GM23338 (cell line): ENCODE measurements around the gene ZNF189. TPM values are rescaled to one million over a fixed set of nuclear protein-coding genes. Genes with fewer than 3 reads are reported as not detected.

ENCODE experiments used
- ATAC-seq: fragments of 200-7000 bp; cut with Tn5 transposase; 3 replicates; pipeline ENCODE4 v1.9.1; 2020
- DNase-seq: peaks from one replicate; pipeline ENCODE4 v3.0.0-alpha.2; 2015; ENCODE audit warnings: low spot score
- H2AFZ ChIP-seq: fragments of 200-600 bp; sonication (generic); 2 replicates; pipeline ENCODE4 v1.8.0; 2016; ENCODE audit warnings: antibody characterized with exemption, mild to moderate bottlenecking, moderate library complexity
- H3F3A ChIP-seq: fragments of 200-600 bp; sonication (generic); replicated peaks from 2 replicates; pipeline ENCODE4 v1.8.0; 2017; ENCODE audit warnings: antibody characterized with exemption, mixed run types, low read depth
- H3K27ac ChIP-seq: fragments of 200-600 bp; sonication (generic); 2 replicates; pipeline ENCODE4 v1.6.1; 2016; ENCODE audit warnings: low read depth
- H3K27me3 ChIP-seq: fragments of 200-600 bp; sonication (generic); 2 replicates; pipeline ENCODE4 v1.8.0; 2016; ENCODE audit warnings: mild to moderate bottlenecking, mixed run types, moderate library complexity; ENCODE audit not compliant: insufficient read depth
- H3K36me3 ChIP-seq: fragments of 200-600 bp; sonication (generic); 2 replicates; pipeline ENCODE4 v1.8.0; 2016; ENCODE audit warnings: mild to moderate bottlenecking; ENCODE audit not compliant: insufficient read depth
- H3K4me1 ChIP-seq: fragments of 200-600 bp; sonication (generic); 2 replicates; pipeline ENCODE4 v1.8.0; 2016; ENCODE audit warnings: mild to moderate bottlenecking, moderate library complexity; ENCODE audit not compliant: insufficient read depth
- H3K4me2 ChIP-seq: fragments of 200-600 bp; sonication (generic); 2 replicates; pipeline ENCODE4 v1.7.1; 2017; ENCODE audit warnings: mixed run types
- H3K4me3 ChIP-seq: fragments of 200-600 bp; sonication (generic); 2 replicates; pipeline ENCODE4 v1.6.1; 2016; ENCODE audit warnings: mixed run types
- H3K79me2 ChIP-seq: fragments of 200-600 bp; sonication (generic); replicated peaks from 2 replicates; pipeline ENCODE4 v1.8.0; 2017; ENCODE audit warnings: mild to moderate bottlenecking; ENCODE audit not compliant: insufficient read depth
- H3K9me2 ChIP-seq: fragments of 200-600 bp; sonication (generic); 2 replicates; pipeline ENCODE4 v1.8.0; 2017; ENCODE audit not compliant: insufficient read depth
- H4K20me1 ChIP-seq: fragments of 200-600 bp; sonication (generic); replicated peaks from 2 replicates; pipeline ENCODE4 v1.8.0; 2017; ENCODE audit warnings: mild to moderate bottlenecking; ENCODE audit not compliant: insufficient read depth
- H3K27ac Mint-ChIP-seq: 2 replicates; pipeline ENCODE4 v1.8.0; 2020; ENCODE audit warnings: inconsistent platforms, mild to moderate bottlenecking, moderate library complexity, mixed read lengths
- H3K27me3 Mint-ChIP-seq: 3 replicates; pipeline ENCODE4 v1.8.0; 2022; ENCODE audit warnings: low read depth, mild to moderate bottlenecking, moderate library complexity, mixed read lengths, inconsistent platforms; ENCODE audit not compliant: insufficient read depth, poor library complexity
- H3K36me3 Mint-ChIP-seq: 3 replicates; pipeline ENCODE4 v1.8.0; 2021; ENCODE audit warnings: low read depth, mild to moderate bottlenecking, inconsistent platforms, moderate library complexity, mixed read lengths
- H3K4me1 Mint-ChIP-seq: 3 replicates; pipeline ENCODE4 v1.8.0; 2020; ENCODE audit warnings: mild to moderate bottlenecking, inconsistent platforms, mixed read lengths
- H3K4me3 Mint-ChIP-seq: 3 replicates; pipeline ENCODE4 v1.8.0; 2021; ENCODE audit warnings: moderate library complexity, mild to moderate bottlenecking, inconsistent platforms, mixed read lengths
- H3K9me3 Mint-ChIP-seq: 3 replicates; pipeline ENCODE4 v1.8.0; 2020; ENCODE audit warnings: moderate library complexity, mild to moderate bottlenecking, inconsistent platforms, mixed read lengths
- CREB1 ChIP-seq: fragments of 250-450 bp; sonication (Bioruptor Pico); IDR thresholded peaks from 2 replicates; pipeline ENCODE4 v1.5.0; 2020; ENCODE audit warnings: low read depth, mild to moderate bottlenecking, moderate library complexity
- ETS1 ChIP-seq: IDR thresholded peaks from 2 replicates; pipeline ENCODE4 v1.6.1; 2016; ENCODE audit warnings: antibody characterized with exemption
- EZH2 ChIP-seq: fragments of 200-600 bp; sonication (generic); IDR thresholded peaks from one replicate; pipeline ENCODE4 v1.8.0; 2017; ENCODE audit warnings: antibody characterized with exemption, mild to moderate bottlenecking, low read depth; ENCODE audit not compliant: unreplicated experiment
- EZH2phosphoT487 ChIP-seq: fragments of 200-600 bp; sonication (generic); IDR thresholded peaks from one replicate; pipeline ENCODE4 v1.8.1; 2018; ENCODE audit warnings: antibody characterized with exemption; ENCODE audit not compliant: unreplicated experiment
- JUNB ChIP-seq: IDR thresholded peaks from one replicate; pipeline ENCODE4 v1.6.1; 2016; ENCODE audit warnings: antibody characterized with exemption; ENCODE audit not compliant: unreplicated experiment
- NANOG ChIP-seq: IDR thresholded peaks from 2 replicates; pipeline ENCODE4 v1.6.1; 2016; ENCODE audit warnings: antibody characterized with exemption, borderline replicate concordance
- POLR2AphosphoS5 ChIP-seq: IDR thresholded peaks from 2 replicates; pipeline ENCODE4 v1.6.1; 2016; ENCODE audit warnings: antibody characterized with exemption, low read depth
- STAT1 ChIP-seq: IDR thresholded peaks from one replicate; pipeline ENCODE4 v1.6.1; 2016; ENCODE audit warnings: antibody characterized with exemption; ENCODE audit not compliant: unreplicated experiment
- ZNF114 ChIP-seq: fragments of 250-450 bp; sonication (Bioruptor Pico); IDR thresholded peaks from 2 replicates; pipeline ENCODE4 v1.5.0; 2020; ENCODE audit warnings: mild to moderate bottlenecking, moderate library complexity
- ZNF331 ChIP-seq: fragments of 250-450 bp; sonication (Bioruptor Pico); IDR thresholded peaks from 2 replicates; pipeline ENCODE4 v1.5.0; 2020; ENCODE audit warnings: low read depth, mild to moderate bottlenecking, moderate library complexity
- polyA plus RNA-seq: library from polyadenylated mRNA; unstranded; fragments of >200 nt; fragmentation: Nextera tagmentation; extraction: Ambion mirVana; gene quantifications from 2 replicates; pipeline ENCODE4 v1.2.1, GENCODE V29; 2016
- total RNA-seq: library from RNA; depleted of rRNA; stranded (reverse); fragments of >200 nt; shearing (Covaris generic); gene quantifications from 2 replicates; pipeline ENCODE4 v1.2.3, GENCODE V29; 2014
- TF ChIP-seq, protein P1 (sequence below), 2 experiments: fragments of 200-600 bp in 1 of 2; sonication (generic) in 1 of 2; conservative IDR thresholded peaks; 2 replicates each; pipeline versions ENCODE4 v1.5.1 to v1.6.1; 2016 to 2017; ENCODE audit warnings: antibody characterized with exemption in 2 of 2, low read depth in 2 of 2, mild to moderate bottlenecking in 2 of 2, moderate library complexity in 1 of 2
- TF ChIP-seq, protein P2 (sequence below): IDR thresholded peaks from one replicate; pipeline ENCODE4 v1.6.1; 2018; ENCODE audit warnings: antibody characterized with exemption; ENCODE audit not compliant: unreplicated experiment
- TF ChIP-seq, protein P3 (sequence below): fragments of 250-450 bp; sonication (Bioruptor Pico); IDR thresholded peaks from 2 replicates; pipeline ENCODE4 v1.5.0; 2020; ENCODE audit warnings: mild to moderate bottlenecking, moderate library complexity

Gene ZNF189
- total and polyA plus RNA-seq, 2 experiments from 2014 or later, result 5.8 to 10.6 TPM

DNA sequence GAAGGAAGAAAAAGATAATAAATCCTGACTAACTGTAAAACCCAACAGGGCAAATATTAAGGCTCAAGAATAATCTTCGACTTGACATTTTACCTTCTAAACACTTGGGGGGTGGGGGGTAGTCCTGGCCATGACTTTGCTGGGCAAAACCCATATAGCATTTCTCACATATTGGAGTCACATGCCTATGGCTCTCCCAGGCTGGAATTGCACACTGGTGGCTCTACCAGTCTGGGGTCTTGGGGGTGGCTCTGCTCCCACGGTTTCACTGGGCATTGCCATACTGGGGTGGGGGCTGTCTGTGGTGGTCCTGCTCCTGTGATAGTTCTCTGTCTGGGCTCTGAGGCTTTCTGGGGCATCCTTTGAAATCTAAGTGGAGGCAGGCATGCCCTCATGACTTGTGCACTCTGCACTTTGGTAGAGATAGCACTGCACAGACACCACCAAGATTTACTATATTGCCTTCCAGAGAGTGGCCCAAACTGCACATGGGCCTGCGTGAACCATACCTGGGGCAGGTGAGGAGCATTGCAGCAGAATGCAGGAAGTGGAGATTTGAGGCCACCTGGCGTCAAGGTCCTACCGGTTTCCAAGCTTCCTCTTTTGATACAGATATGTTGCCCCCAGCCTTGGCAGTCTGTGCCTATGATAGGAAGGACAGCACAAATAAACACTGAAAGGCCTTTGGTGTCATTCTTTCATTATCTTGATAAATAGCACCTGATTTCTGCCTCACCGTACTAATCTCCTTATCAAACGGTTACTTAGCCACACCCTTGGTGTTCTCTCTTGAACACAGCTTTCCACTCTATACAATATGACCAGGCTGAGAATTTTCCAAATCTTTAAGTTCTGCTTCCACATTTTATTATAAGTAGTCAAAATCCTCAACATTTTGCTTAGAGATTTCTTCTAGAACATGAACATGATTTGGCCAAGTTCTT is 43.6 kb upstream of the ZNF189 start:
- no peaks in the 10 kb centered on the region for H3K36me3 Mint-ChIP-seq
- H3K27me3 Mint-ChIP-seq, result peaks cover 4% of the 10 kb centered on the region
- no peaks in the 10 kb centered on the region for H3K4me1 ChIP-seq
- H3K9me2 ChIP-seq, result peaks cover 10% of the 10 kb centered on the region; the same call in 1 of the 2 replicates
- no peak overlapping the region for H3K4me2 ChIP-seq
- H3K4me1 Mint-ChIP-seq, result no peaks in the 10 kb centered on the region
- no peaks in the 10 kb centered on the region for H4K20me1 ChIP-seq
- no peaks in the 10 kb centered on the region for H3K79me2 ChIP-seq
- H3K36me3 ChIP-seq, result no peaks in the 10 kb centered on the region
- no peak for DNase-seq
- no peak overlapping the region for H3K4me3 Mint-ChIP-seq
- no peak overlapping the region for H3K27ac Mint-ChIP-seq
- no peak overlapping the region for H3K4me3 ChIP-seq
- TF ChIP-seq JUNB (no peak), EZH2 (no peak), STAT1 (no peak), POLR2AphosphoS5 (no peak), ZNF114 (CRISPR knock-in tag) (no peak), ETS1 (no peak), EZH2phosphoT487 (no peak), NANOG (no peak), CREB1 (no peak), ZNF331 (CRISPR knock-in tag) (no peak)
- TF ChIP-seq, protein P1, sequence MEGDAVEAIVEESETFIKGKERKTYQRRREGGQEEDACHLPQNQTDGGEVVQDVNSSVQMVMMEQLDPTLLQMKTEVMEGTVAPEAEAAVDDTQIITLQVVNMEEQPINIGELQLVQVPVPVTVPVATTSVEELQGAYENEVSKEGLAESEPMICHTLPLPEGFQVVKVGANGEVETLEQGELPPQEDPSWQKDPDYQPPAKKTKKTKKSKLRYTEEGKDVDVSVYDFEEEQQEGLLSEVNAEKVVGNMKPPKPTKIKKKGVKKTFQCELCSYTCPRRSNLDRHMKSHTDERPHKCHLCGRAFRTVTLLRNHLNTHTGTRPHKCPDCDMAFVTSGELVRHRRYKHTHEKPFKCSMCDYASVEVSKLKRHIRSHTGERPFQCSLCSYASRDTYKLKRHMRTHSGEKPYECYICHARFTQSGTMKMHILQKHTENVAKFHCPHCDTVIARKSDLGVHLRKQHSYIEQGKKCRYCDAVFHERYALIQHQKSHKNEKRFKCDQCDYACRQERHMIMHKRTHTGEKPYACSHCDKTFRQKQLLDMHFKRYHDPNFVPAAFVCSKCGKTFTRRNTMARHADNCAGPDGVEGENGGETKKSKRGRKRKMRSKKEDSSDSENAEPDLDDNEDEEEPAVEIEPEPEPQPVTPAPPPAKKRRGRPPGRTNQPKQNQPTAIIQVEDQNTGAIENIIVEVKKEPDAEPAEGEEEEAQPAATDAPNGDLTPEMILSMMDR (conservative IDR thresholded peaks at IDR 0.05; ENCODE audit: low read depth in 2 of 2), result no peak
- TF ChIP-seq, protein P2, sequence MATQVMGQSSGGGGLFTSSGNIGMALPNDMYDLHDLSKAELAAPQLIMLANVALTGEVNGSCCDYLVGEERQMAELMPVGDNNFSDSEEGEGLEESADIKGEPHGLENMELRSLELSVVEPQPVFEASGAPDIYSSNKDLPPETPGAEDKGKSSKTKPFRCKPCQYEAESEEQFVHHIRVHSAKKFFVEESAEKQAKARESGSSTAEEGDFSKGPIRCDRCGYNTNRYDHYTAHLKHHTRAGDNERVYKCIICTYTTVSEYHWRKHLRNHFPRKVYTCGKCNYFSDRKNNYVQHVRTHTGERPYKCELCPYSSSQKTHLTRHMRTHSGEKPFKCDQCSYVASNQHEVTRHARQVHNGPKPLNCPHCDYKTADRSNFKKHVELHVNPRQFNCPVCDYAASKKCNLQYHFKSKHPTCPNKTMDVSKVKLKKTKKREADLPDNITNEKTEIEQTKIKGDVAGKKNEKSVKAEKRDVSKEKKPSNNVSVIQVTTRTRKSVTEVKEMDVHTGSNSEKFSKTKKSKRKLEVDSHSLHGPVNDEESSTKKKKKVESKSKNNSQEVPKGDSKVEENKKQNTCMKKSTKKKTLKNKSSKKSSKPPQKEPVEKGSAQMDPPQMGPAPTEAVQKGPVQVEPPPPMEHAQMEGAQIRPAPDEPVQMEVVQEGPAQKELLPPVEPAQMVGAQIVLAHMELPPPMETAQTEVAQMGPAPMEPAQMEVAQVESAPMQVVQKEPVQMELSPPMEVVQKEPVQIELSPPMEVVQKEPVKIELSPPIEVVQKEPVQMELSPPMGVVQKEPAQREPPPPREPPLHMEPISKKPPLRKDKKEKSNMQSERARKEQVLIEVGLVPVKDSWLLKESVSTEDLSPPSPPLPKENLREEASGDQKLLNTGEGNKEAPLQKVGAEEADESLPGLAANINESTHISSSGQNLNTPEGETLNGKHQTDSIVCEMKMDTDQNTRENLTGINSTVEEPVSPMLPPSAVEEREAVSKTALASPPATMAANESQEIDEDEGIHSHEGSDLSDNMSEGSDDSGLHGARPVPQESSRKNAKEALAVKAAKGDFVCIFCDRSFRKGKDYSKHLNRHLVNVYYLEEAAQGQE, result no peak
- TF ChIP-seq, protein P3, sequence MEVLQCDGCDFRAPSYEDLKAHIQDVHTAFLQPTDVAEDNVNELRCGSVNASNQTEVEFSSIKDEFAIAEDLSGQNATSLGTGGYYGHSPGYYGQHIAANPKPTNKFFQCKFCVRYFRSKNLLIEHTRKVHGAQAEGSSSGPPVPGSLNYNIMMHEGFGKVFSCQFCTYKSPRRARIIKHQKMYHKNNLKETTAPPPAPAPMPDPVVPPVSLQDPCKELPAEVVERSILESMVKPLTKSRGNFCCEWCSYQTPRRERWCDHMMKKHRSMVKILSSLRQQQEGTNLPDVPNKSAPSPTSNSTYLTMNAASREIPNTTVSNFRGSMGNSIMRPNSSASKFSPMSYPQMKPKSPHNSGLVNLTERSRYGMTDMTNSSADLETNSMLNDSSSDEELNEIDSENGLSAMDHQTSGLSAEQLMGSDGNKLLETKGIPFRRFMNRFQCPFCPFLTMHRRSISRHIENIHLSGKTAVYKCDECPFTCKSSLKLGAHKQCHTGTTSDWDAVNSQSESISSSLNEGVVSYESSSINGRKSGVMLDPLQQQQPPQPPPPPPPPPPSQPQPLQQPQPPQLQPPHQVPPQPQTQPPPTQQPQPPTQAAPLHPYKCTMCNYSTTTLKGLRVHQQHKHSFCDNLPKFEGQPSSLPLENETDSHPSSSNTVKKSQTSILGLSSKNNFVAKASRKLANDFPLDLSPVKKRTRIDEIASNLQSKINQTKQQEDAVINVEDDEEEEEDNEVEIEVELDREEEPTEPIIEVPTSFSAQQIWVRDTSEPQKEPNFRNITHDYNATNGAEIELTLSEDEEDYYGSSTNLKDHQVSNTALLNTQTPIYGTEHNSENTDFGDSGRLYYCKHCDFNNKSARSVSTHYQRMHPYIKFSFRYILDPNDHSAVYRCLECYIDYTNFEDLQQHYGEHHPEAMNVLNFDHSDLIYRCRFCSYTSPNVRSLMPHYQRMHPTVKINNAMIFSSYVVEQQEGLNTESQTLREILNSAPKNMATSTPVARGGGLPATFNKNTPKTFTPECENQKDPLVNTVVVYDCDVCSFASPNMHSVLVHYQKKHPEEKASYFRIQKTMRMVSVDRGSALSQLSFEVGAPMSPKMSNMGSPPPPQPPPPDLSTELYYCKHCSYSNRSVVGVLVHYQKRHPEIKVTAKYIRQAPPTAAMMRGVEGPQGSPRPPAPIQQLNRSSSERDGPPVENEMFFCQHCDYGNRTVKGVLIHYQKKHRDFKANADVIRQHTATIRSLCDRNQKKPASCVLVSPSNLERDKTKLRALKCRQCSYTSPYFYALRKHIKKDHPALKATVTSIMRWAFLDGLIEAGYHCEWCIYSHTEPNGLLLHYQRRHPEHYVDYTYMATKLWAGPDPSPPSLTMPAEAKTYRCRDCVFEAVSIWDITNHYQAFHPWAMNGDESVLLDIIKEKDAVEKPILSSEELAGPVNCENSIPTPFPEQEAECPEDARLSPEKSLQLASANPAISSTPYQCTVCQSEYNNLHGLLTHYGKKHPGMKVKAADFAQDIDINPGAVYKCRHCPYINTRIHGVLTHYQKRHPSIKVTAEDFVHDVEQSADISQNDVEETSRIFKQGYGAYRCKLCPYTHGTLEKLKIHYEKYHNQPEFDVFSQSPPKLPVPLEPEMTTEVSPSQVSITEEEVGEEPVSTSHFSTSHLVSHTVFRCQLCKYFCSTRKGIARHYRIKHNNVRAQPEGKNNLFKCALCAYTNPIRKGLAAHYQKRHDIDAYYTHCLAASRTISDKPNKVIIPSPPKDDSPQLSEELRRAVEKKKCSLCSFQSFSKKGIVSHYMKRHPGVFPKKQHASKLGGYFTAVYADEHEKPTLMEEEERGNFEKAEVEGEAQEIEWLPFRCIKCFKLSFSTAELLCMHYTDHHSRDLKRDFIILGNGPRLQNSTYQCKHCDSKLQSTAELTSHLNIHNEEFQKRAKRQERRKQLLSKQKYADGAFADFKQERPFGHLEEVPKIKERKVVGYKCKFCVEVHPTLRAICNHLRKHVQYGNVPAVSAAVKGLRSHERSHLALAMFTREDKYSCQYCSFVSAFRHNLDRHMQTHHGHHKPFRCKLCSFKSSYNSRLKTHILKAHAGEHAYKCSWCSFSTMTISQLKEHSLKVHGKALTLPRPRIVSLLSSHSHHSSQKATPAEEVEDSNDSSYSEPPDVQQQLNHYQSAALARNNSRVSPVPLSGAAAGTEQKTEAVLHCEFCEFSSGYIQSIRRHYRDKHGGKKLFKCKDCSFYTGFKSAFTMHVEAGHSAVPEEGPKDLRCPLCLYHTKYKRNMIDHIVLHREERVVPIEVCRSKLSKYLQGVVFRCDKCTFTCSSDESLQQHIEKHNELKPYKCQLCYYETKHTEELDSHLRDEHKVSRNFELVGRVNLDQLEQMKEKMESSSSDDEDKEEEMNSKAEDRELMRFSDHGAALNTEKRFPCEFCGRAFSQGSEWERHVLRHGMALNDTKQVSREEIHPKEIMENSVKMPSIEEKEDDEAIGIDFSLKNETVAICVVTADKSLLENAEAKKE (CRISPR knock-in tag), result no peak
- peaks cover 3% of the 10 kb centered on the region; the same call in 1 of the 3 replicates for H3K9me3 Mint-ChIP-seq
- H3K27ac ChIP-seq, result no peak overlapping the region
- H2AFZ ChIP-seq, result no peak overlapping the region
- ATAC-seq, result no peak
- H3F3A ChIP-seq, result no peaks in the 10 kb centered on the region
- H3K27me3 ChIP-seq, result no peaks in the 10 kb centered on the region
